ENCODE data around the gene CIART.

The CIART gene

DNA sequence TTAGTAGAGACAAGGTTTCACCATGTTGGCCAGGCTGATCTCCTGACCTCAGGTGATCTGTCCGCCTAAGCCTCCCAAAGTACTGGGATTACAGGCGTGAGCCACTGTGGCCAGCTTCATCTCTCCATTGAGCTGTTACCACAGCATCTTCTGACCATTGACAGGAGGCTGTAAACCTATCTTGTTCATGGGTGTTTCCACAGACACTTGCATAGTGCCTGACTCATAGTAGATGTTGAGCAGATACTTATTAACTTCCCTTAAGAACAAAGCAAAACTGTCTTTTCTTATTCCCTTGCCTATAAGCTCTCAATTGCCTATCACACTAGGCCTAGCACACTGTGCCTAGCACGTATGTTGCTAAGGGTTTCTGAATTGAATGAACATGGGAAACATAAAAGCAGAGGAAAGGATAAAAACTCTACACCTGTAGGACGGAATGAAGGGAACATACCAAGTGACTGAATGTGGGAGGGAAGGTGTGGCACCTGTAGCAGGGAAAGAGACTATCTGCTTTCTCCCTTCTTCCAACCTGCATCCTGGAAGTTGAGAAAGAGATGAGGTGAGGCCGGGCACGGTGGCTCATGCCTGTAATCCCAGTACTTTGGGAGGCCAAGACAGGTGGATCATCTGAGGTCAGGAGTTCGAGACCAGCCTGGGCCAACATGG, 10.9 kb upstream of the CIART start:
- no peak overlapping the region for H3K4me3 ChIP-seq (ENCODE audit: low read depth, low read length)
- TF ChIP-seq, protein P1, sequence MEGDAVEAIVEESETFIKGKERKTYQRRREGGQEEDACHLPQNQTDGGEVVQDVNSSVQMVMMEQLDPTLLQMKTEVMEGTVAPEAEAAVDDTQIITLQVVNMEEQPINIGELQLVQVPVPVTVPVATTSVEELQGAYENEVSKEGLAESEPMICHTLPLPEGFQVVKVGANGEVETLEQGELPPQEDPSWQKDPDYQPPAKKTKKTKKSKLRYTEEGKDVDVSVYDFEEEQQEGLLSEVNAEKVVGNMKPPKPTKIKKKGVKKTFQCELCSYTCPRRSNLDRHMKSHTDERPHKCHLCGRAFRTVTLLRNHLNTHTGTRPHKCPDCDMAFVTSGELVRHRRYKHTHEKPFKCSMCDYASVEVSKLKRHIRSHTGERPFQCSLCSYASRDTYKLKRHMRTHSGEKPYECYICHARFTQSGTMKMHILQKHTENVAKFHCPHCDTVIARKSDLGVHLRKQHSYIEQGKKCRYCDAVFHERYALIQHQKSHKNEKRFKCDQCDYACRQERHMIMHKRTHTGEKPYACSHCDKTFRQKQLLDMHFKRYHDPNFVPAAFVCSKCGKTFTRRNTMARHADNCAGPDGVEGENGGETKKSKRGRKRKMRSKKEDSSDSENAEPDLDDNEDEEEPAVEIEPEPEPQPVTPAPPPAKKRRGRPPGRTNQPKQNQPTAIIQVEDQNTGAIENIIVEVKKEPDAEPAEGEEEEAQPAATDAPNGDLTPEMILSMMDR (IDR thresholded peaks at IDR 0.05; ENCODE audit: borderline replicate concordance, insufficient read depth, low read depth, low read length): no peak

DNA sequence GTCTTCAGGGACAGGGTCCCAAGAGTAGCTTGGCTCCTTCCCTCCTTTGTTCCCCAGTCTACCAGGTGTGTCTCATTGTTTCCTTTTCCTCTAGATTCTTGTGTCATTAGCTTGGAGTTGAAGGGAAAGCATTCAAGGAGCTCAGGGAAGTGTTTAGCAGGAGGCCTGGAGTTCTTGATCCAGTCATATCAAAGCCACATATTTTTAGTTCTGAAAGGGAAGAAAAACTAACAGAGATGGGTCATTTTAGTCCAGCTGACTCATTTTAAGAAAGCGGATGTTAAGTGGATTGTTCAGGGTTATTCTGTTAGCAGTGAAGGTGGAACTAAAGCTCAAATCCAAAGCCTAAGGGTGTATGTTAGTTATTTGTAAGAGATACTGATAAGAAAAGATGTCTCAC, 9.0 kb upstream of the CIART start:
- no peak overlapping the region for H3K4me3 ChIP-seq (ENCODE audit: low read depth, low read length)
- TF ChIP-seq, protein P1 (IDR thresholded peaks at IDR 0.05; ENCODE audit: borderline replicate concordance, insufficient read depth, low read depth, low read length): no peak

DNA sequence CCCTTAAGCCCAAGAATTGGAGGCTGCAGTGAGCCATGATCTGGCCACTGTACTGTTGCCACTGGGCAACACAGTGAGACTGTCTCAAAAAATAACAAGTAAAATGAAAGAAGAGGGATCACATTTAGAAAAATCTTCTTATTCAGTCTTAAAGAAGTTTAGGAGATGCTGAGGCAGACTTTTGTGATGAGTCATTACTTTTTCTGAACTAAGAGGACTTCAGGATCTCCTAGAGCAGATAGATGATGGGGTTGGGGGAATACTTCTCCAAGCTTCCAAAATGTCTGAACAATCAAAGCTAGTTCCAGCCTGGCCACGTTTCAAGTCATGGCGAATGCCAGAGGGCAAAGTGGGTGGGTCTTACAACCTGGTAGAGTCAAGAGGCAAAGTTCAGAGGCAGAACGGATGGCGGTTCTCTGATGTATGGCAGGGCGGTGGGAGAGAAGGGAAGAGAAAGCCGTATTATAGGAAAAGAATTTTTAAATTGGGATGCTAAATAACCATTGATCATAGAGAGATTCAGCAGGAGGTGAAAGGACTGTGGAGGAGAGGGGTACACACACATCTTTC, 2.1 kb upstream of the CIART start:
- H3K4me3 ChIP-seq (ENCODE audit: low read depth, low read length): no peak overlapping the region
- TF ChIP-seq, protein P1 (IDR thresholded peaks at IDR 0.05; ENCODE audit: borderline replicate concordance, insufficient read depth, low read depth, low read length): no peak

DNA sequence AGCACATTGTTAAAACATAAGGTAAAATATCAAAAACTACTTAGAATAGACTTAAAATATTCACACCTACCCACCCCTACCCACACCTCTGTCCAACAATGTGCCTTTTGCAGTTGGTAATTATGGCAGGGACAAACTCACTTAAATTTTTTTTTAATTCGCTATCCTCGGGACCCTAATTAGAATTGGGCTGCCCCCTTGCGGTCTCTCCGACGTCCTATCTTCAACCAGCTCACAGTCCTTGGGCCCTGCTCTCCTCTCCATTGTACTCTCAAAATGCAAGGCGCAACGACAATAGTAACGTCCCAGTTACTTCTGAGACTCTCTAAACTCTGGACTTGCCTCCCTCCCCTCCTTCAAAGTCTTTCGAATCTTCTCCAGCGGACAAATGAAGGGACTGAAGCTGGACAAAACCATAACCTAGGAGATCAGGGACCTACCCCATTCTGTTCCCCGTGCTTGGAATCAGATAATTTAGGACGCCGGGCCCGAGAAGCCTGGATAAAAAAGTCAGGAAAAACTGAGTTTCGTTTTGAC, 1.1 kb upstream of the CIART start:
- TF ChIP-seq, protein P1 (IDR thresholded peaks at IDR 0.05; ENCODE audit: borderline replicate concordance, insufficient read depth, low read depth, low read length): peak; percentile 49; the same call in 1 of the 2 replicates
- peak overlapping the region; percentile 44 for H3K4me3 ChIP-seq (ENCODE audit: low read depth, low read length)

DNA sequence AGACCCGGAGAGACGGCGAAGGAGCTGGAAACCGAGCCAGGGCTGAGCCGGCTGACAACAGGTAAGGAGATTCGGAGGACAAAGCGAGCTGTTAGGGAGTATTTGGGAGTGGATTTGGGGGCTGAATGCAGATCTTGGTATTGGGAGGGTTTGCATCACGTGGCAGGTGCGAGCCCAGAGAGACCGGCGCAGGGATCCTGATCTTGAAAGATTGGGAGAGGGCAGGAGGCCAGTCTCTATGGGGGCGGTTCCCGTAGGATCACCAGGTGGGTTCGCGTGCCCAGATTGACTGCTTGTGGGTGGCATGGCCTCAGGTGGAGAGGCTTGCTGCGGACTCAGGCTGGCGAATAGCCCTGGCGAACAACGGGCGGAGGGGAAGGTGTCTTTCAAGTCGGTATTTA, 204 bp downstream of the CIART start:
- TF ChIP-seq, protein P1 (IDR thresholded peaks at IDR 0.05; ENCODE audit: borderline replicate concordance, insufficient read depth, low read depth, low read length): no peak
- H3K4me3 ChIP-seq (ENCODE audit: low read depth, low read length): no peak overlapping the region

DNA sequence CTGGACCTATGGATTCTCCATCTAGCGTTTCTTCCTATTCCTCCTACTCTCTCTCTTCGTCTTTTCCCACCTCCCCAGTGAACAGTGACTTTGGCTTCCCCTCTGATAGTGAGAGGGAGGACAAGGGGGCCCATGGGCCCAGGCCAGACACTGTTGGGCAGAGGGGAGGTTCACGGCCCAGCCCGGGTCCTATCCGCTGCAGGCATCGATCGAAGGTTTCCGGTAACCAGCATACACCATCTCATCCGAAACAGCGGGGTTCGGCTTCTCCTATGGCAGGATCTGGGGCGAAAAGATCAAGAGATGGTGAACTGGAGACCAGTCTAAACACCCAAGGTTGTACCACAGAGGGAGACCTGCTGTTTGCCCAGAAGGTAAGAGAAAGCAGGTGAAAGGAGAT, 906 bp downstream of the CIART start:
- H3K4me3 ChIP-seq (ENCODE audit: low read depth, low read length): no peak overlapping the region
- TF ChIP-seq, protein P1 (IDR thresholded peaks at IDR 0.05; ENCODE audit: borderline replicate concordance, insufficient read depth, low read depth, low read length): no peak

DNA sequence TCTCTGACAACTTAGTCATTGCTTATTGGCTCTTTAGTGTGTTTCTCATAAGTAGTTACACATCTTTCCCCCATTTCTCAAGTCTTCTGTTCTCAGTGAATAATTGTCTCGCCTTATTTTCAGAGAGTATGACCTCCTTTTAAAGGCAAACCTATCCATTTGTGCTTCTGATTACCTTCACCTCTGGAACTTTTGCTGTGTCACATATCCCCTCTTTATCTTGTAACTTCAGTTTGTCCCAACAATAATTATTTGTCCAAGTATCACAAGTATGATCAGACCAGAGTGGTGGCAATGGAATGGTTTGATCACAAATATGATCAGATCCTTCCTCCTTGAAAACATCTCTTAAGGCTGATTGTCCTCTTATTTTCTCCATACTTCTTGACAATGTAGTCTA, 6.0 kb downstream of the CIART start:
- TF ChIP-seq, protein P1 (IDR thresholded peaks at IDR 0.05; ENCODE audit: borderline replicate concordance, insufficient read depth, low read depth, low read length): no peak
- no peak overlapping the region for H3K4me3 ChIP-seq (ENCODE audit: low read depth, low read length)
